ENCODE data around the gene TMEM138. TPM values are rescaled to one million over a fixed set of nuclear protein-coding genes. Genes with fewer than 3 reads are reported as not detected.

The TMEM138 gene
- 30.7 and 37.6 TPM in 2 replicates for total RNA-seq (ENCODE audit: low replicate concordance)

GRCh38 chr11:61361741-61362541, at the start of gene TMEM138, which contains the start of gene CYB561A3:
TMEM138 (plus strand) TSS chr11:61362374; CDS start chr11:61364391, 2,017 bp downstream.
CYB561A3 (minus strand) TSS chr11:61361882; CDS start chr11:61356713, 5,169 bp downstream.
- no peaks in the 10 kb centered on the region for H3K9me3 Mint-ChIP-seq
- Histone ChIP-seq H2AFZ (replicated peaks) (peak within 1 kb of the TSS; percentile 83), H3K4me1 (peaks cover 10% of the 10 kb centered on the region), H3K36me3 (peaks cover 10% of the 10 kb centered on the region), H3F3A (ENCODE audit: low read depth) (peaks cover 13% of the 10 kb centered on the region), H3K9me3 (ENCODE audit: low read depth) (no peaks in the 10 kb centered on the region), H3K9ac (peak within 1 kb of the TSS; percentile 96), H3K79me2 (ENCODE audit: low read depth) (peaks cover 44% of the 10 kb centered on the region), H4K20me1 (ENCODE audit: low read depth) (no peaks in the 10 kb centered on the region), H3K4me2 (peak within 1 kb of the TSS; percentile 92), H3K27me3 (no peaks in the 10 kb centered on the region), H3K27ac (peak within 1 kb of the TSS; percentile 99), H3K4me3 (peak within 1 kb of the TSS; percentile 90)
- H3K36me3 Mint-ChIP-seq, result peaks cover 7% of the 10 kb centered on the region
- peak within 1 kb of the TSS; percentile 99 for H3K4me3 Mint-ChIP-seq
- peak; percentile 46 for TF ChIP-seq EZH2 (IDR thresholded peaks at IDR 0.05)
- no peak for TF ChIP-seq EZH2phosphoT487 (IDR thresholded peaks at IDR 0.05)
- no peak for TF ChIP-seq CTCF (IDR thresholded peaks at IDR 0.05)
- H3K27me3 Mint-ChIP-seq (ENCODE audit: insufficient read depth, low read depth), result peaks cover 4% of the 10 kb centered on the region
- peak within 1 kb of the TSS; percentile 99 for H3K27ac Mint-ChIP-seq
- H3K4me1 Mint-ChIP-seq, result peaks cover 31% of the 10 kb centered on the region
- peak; percentile 96 for DNase-seq (ENCODE audit: low spot score)

- H3K27ac ChIP-seq, result no peak overlapping the region
- no peak overlapping the region for H2AFZ ChIP-seq (replicated peaks)
- Mint-ChIP-seq H3K4me3 (no peak overlapping the region), H3K36me3 (peaks cover 37% of the 10 kb centered on the region), H3K4me1 (no peaks in the 10 kb centered on the region), H3K27me3 (ENCODE audit: insufficient read depth, low read depth) (no peaks in the 10 kb centered on the region), H3K27ac (no peak overlapping the region), H3K9me3 (no peaks in the 10 kb centered on the region)
- no peak overlapping the region for H3K4me2 ChIP-seq
- H3K9me3 ChIP-seq (ENCODE audit: low read depth), result no peaks in the 10 kb centered on the region
- peaks cover 24% of the 10 kb centered on the region for H3K36me3 ChIP-seq
- no peak overlapping the region for H3K9ac ChIP-seq
- H4K20me1 ChIP-seq (ENCODE audit: low read depth), result no peaks in the 10 kb centered on the region
- no peaks in the 10 kb centered on the region for H3K79me2 ChIP-seq (ENCODE audit: low read depth)
- DNase-seq (ENCODE audit: low spot score), result no peak
- TF ChIP-seq EZH2 (IDR thresholded peaks at IDR 0.05), result no peak
- TF ChIP-seq EZH2phosphoT487 (IDR thresholded peaks at IDR 0.05), result no peak
- no peak for TF ChIP-seq CTCF (IDR thresholded peaks at IDR 0.05)
- no peak overlapping the region for H3K4me3 ChIP-seq
- no peaks in the 10 kb centered on the region for H3K4me1 ChIP-seq
- no peaks in the 10 kb centered on the region for H3F3A ChIP-seq (ENCODE audit: low read depth)
- H3K27me3 ChIP-seq, result no peaks in the 10 kb centered on the region
These were observed 46.9 kb upstream of the TMEM138 start for GRCh38 chr11:61315260-61315659.

GRCh38 chr11:61325649-61326414, 36.3 kb upstream of the TMEM138 start:
- Histone ChIP-seq H3K27me3 (no peaks in the 10 kb centered on the region), H3K4me2 (no peak overlapping the region), H3K4me3 (no peak overlapping the region), H3K27ac (no peak overlapping the region), H2AFZ (replicated peaks) (no peak overlapping the region), H3K79me2 (ENCODE audit: low read depth) (peaks cover 51% of the 10 kb centered on the region), H3K4me1 (no peaks in the 10 kb centered on the region), H4K20me1 (ENCODE audit: low read depth) (peaks cover 37% of the 10 kb centered on the region), H3K9me3 (ENCODE audit: low read depth) (no peaks in the 10 kb centered on the region), H3K36me3 (peaks cover 26% of the 10 kb centered on the region), H3K9ac (peak overlapping the region; percentile 7), H3F3A (ENCODE audit: low read depth) (no peaks in the 10 kb centered on the region)
- Mint-ChIP-seq H3K27ac (no peak overlapping the region), H3K36me3 (peaks cover 37% of the 10 kb centered on the region), H3K9me3 (no peaks in the 10 kb centered on the region), H3K4me3 (no peak overlapping the region), H3K4me1 (peaks cover 2% of the 10 kb centered on the region), H3K27me3 (ENCODE audit: insufficient read depth, low read depth) (peaks cover 3% of the 10 kb centered on the region)
- DNase-seq (ENCODE audit: low spot score), result no peak
- no peak for TF ChIP-seq EZH2 (IDR thresholded peaks at IDR 0.05)
- no peak for TF ChIP-seq CTCF (IDR thresholded peaks at IDR 0.05)
- TF ChIP-seq EZH2phosphoT487 (IDR thresholded peaks at IDR 0.05), result no peak
